Measurements from ENCODE around the gene PLAAT4. TPM values are rescaled to one million over a fixed set of nuclear protein-coding genes. Genes with fewer than 3 reads are reported as not detected.

The PLAAT4 gene
- total and polyA plus RNA-seq, 2 experiments from 2014 or later: 0.69 to 4.6 TPM

DNA sequence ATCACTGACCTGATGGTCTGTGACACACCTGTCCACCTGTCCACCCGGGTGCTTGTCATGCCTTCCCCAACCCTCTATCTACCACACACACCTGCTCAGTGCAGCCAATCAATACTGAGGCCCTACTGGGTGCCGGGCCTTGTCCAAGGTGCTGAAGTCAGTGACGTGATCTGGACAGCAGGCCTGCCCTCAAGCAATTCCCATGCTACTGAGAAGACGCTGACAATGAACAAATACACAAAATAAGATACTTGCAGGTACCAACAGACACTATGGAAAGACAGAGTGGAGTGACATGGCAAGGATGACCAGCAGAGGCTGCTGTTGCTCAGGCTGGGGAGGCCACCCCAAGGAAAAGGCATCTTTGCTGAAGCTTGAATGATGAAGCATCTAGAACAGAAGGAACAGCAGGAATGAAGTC is 56.4 kb downstream of the PLAAT4 start:
- Histone ChIP-seq H3K4me1 (ENCODE audit: insufficient read depth) (no peaks in the 10 kb centered on the region), H3K79me2 (replicated peaks; ENCODE audit: insufficient read depth) (peaks cover 10% of the 10 kb centered on the region), H3K4me2 (no peak overlapping the region), H2AFZ (no peak overlapping the region), H3F3A (replicated peaks; ENCODE audit: low read depth) (0 out of 2 replicates have a peak, but pooled peaks cover 3% of the 10 kb centered on the region), H3K27ac (ENCODE audit: low read depth) (no peak overlapping the region), H3K4me3 (no peak overlapping the region), H3K36me3 (ENCODE audit: insufficient read depth) (peaks cover 22% of the 10 kb centered on the region), H4K20me1 (replicated peaks; ENCODE audit: insufficient read depth) (no peaks in the 10 kb centered on the region; the same call in 1 of the 2 replicates), H3K27me3 (ENCODE audit: insufficient read depth) (no peaks in the 10 kb centered on the region), H3K9me2 (ENCODE audit: insufficient read depth) (no peaks in the 10 kb centered on the region)
- Mint-ChIP-seq H3K4me1 (no peaks in the 10 kb centered on the region), H3K27me3 (ENCODE audit: insufficient read depth, low read depth, poor library complexity) (peaks cover 6% of the 10 kb centered on the region), H3K36me3 (ENCODE audit: low read depth) (peaks cover 62% of the 10 kb centered on the region), H3K9me3 (peaks cover 18% of the 10 kb centered on the region), H3K27ac (no peak overlapping the region), H3K4me3 (no peak overlapping the region)
- ATAC-seq (peak; percentile 81), DNase-seq (ENCODE audit: low spot score) (peak; percentile 60)
- TF ChIP-seq EZH2 (IDR thresholded peaks at IDR 0.05; ENCODE audit: low read depth, unreplicated experiment): no peak
- TF ChIP-seq JUNB (IDR thresholded peaks at IDR 0.05; ENCODE audit: unreplicated experiment): no peak
- TF ChIP-seq, protein P1, sequence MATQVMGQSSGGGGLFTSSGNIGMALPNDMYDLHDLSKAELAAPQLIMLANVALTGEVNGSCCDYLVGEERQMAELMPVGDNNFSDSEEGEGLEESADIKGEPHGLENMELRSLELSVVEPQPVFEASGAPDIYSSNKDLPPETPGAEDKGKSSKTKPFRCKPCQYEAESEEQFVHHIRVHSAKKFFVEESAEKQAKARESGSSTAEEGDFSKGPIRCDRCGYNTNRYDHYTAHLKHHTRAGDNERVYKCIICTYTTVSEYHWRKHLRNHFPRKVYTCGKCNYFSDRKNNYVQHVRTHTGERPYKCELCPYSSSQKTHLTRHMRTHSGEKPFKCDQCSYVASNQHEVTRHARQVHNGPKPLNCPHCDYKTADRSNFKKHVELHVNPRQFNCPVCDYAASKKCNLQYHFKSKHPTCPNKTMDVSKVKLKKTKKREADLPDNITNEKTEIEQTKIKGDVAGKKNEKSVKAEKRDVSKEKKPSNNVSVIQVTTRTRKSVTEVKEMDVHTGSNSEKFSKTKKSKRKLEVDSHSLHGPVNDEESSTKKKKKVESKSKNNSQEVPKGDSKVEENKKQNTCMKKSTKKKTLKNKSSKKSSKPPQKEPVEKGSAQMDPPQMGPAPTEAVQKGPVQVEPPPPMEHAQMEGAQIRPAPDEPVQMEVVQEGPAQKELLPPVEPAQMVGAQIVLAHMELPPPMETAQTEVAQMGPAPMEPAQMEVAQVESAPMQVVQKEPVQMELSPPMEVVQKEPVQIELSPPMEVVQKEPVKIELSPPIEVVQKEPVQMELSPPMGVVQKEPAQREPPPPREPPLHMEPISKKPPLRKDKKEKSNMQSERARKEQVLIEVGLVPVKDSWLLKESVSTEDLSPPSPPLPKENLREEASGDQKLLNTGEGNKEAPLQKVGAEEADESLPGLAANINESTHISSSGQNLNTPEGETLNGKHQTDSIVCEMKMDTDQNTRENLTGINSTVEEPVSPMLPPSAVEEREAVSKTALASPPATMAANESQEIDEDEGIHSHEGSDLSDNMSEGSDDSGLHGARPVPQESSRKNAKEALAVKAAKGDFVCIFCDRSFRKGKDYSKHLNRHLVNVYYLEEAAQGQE (IDR thresholded peaks at IDR 0.05; ENCODE audit: unreplicated experiment): peak; percentile 82
- TF ChIP-seq ZNF331 (CRISPR knock-in tag; IDR thresholded peaks at IDR 0.05; ENCODE audit: low read depth): no peak
- TF ChIP-seq, protein P2, sequence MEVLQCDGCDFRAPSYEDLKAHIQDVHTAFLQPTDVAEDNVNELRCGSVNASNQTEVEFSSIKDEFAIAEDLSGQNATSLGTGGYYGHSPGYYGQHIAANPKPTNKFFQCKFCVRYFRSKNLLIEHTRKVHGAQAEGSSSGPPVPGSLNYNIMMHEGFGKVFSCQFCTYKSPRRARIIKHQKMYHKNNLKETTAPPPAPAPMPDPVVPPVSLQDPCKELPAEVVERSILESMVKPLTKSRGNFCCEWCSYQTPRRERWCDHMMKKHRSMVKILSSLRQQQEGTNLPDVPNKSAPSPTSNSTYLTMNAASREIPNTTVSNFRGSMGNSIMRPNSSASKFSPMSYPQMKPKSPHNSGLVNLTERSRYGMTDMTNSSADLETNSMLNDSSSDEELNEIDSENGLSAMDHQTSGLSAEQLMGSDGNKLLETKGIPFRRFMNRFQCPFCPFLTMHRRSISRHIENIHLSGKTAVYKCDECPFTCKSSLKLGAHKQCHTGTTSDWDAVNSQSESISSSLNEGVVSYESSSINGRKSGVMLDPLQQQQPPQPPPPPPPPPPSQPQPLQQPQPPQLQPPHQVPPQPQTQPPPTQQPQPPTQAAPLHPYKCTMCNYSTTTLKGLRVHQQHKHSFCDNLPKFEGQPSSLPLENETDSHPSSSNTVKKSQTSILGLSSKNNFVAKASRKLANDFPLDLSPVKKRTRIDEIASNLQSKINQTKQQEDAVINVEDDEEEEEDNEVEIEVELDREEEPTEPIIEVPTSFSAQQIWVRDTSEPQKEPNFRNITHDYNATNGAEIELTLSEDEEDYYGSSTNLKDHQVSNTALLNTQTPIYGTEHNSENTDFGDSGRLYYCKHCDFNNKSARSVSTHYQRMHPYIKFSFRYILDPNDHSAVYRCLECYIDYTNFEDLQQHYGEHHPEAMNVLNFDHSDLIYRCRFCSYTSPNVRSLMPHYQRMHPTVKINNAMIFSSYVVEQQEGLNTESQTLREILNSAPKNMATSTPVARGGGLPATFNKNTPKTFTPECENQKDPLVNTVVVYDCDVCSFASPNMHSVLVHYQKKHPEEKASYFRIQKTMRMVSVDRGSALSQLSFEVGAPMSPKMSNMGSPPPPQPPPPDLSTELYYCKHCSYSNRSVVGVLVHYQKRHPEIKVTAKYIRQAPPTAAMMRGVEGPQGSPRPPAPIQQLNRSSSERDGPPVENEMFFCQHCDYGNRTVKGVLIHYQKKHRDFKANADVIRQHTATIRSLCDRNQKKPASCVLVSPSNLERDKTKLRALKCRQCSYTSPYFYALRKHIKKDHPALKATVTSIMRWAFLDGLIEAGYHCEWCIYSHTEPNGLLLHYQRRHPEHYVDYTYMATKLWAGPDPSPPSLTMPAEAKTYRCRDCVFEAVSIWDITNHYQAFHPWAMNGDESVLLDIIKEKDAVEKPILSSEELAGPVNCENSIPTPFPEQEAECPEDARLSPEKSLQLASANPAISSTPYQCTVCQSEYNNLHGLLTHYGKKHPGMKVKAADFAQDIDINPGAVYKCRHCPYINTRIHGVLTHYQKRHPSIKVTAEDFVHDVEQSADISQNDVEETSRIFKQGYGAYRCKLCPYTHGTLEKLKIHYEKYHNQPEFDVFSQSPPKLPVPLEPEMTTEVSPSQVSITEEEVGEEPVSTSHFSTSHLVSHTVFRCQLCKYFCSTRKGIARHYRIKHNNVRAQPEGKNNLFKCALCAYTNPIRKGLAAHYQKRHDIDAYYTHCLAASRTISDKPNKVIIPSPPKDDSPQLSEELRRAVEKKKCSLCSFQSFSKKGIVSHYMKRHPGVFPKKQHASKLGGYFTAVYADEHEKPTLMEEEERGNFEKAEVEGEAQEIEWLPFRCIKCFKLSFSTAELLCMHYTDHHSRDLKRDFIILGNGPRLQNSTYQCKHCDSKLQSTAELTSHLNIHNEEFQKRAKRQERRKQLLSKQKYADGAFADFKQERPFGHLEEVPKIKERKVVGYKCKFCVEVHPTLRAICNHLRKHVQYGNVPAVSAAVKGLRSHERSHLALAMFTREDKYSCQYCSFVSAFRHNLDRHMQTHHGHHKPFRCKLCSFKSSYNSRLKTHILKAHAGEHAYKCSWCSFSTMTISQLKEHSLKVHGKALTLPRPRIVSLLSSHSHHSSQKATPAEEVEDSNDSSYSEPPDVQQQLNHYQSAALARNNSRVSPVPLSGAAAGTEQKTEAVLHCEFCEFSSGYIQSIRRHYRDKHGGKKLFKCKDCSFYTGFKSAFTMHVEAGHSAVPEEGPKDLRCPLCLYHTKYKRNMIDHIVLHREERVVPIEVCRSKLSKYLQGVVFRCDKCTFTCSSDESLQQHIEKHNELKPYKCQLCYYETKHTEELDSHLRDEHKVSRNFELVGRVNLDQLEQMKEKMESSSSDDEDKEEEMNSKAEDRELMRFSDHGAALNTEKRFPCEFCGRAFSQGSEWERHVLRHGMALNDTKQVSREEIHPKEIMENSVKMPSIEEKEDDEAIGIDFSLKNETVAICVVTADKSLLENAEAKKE (CRISPR knock-in tag; IDR thresholded peaks at IDR 0.05): no peak; the same call in 1 of the 2 replicates
- TF ChIP-seq POLR2AphosphoS5 (IDR thresholded peaks at IDR 0.05; ENCODE audit: low read depth): no peak
- TF ChIP-seq, protein P3, sequence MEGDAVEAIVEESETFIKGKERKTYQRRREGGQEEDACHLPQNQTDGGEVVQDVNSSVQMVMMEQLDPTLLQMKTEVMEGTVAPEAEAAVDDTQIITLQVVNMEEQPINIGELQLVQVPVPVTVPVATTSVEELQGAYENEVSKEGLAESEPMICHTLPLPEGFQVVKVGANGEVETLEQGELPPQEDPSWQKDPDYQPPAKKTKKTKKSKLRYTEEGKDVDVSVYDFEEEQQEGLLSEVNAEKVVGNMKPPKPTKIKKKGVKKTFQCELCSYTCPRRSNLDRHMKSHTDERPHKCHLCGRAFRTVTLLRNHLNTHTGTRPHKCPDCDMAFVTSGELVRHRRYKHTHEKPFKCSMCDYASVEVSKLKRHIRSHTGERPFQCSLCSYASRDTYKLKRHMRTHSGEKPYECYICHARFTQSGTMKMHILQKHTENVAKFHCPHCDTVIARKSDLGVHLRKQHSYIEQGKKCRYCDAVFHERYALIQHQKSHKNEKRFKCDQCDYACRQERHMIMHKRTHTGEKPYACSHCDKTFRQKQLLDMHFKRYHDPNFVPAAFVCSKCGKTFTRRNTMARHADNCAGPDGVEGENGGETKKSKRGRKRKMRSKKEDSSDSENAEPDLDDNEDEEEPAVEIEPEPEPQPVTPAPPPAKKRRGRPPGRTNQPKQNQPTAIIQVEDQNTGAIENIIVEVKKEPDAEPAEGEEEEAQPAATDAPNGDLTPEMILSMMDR (conservative IDR thresholded peaks at IDR 0.05; ENCODE audit: low read depth in 2 of 2): peak; percentile 68 to 79
- no peak for TF ChIP-seq NANOG (IDR thresholded peaks at IDR 0.05; ENCODE audit: borderline replicate concordance)
- no peak for TF ChIP-seq ZNF114 (CRISPR knock-in tag; IDR thresholded peaks at IDR 0.05)
